D721Med (cell line): ENCODE results near the gene MRPL49.

Source experiments
- DNase-seq: peaks from one replicate; pipeline ENCODE4 v3.0.0; 2011; ENCODE audit warnings: low spot score; ENCODE audit not compliant: insufficient read length
- FAIRE-seq: peaks from 2 replicates; lab custom pipeline; 2011; peaks lifted over from hg19 to GRCh38; lab: Jason Lieb, UNC
- TF ChIP-seq, protein P1 (sequence below): IDR thresholded peaks from 2 replicates; pipeline ENCODE4 v1.5.1; 2012; ENCODE audit warnings: mild to moderate bottlenecking, control low read depth; ENCODE audit not compliant: insufficient read depth; ENCODE audit errors: missing control alignments

MRPL49 gene

DNA sequence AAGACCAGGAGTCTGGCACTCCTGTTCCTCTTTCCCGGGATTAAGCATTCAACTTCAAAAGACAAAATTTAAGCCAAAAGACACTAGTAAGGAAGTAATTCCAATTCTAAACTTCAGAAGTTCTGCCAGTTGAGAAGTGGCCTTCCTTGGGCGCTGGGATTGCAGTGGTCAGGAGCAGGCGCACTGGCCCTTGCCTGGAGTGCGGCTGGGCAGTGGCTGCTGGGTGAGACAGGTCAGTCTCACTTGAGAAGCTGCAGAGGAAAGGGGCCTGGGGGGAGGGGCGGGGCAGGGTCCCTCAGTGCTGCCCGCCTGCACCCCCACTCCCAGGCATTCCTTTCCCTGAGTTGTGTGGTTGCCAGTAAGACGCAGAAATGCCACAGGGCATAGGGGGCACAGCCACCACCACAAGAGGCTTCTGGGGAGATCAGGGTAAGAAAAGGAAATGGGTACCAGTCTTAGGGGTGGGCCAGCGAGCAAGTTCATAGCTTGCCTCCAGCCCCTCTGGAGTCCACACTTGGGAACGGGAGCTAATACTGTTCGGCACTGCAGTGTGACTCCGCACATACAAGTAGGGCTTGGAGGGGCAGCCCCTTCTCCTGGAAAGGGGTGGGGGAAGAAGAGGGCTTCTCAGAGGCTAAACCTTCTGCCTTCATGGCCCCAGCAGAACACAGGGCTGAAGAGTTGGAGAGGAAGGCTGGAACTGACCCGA lies 5.5 kb downstream of the MRPL49 start:
- TF ChIP-seq, protein P1, sequence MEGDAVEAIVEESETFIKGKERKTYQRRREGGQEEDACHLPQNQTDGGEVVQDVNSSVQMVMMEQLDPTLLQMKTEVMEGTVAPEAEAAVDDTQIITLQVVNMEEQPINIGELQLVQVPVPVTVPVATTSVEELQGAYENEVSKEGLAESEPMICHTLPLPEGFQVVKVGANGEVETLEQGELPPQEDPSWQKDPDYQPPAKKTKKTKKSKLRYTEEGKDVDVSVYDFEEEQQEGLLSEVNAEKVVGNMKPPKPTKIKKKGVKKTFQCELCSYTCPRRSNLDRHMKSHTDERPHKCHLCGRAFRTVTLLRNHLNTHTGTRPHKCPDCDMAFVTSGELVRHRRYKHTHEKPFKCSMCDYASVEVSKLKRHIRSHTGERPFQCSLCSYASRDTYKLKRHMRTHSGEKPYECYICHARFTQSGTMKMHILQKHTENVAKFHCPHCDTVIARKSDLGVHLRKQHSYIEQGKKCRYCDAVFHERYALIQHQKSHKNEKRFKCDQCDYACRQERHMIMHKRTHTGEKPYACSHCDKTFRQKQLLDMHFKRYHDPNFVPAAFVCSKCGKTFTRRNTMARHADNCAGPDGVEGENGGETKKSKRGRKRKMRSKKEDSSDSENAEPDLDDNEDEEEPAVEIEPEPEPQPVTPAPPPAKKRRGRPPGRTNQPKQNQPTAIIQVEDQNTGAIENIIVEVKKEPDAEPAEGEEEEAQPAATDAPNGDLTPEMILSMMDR = no peak
- FAIRE-seq = no peak
- no peak for DNase-seq

DNA sequence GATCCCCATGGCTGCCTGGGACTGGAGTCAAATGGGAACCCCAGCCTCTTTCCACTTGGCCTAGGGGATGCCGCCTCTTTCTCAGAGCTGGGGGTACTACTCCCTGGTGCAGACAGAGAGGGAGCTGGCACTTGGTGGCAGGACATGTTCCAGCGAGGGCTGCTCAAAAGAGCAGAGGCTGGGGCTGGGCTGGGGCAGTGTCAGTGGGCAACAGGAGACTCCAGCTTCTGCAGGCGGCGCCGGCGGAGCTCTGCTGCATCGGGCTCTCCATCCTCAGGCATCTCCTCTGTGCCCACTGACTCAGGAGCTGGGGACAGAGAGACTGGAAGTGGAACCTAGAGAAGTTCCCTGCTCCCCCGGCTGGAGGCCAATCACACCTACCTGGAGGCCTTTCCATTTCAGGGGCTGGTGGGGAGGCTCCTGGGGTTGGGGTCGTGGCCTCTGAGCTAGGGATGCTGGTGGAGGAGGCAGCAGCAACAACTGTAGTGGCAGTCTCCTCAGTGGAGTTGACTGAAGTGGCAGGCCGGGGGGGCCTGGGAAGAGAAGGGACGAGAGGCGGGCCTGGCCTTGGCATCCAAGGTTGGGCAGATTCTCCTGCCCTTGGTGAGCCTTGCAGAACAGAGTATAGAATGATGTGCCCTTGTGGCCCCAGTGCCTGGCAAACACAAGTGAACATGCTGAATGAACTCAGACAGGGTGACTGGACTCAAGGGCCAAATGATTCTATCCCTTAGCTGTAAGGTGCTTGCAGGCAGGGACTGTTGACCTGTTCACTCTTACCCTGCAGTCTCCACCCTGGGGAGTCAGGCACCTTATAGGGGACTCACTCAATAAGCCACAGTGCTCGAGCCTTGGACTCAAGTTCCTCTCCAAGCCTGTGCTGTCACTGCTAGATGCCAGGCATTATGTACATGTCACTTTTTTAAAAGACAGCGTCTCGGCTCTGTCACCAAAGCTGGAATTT lies 6.3 kb downstream of the MRPL49 start:
- FAIRE-seq = no peak

DNA sequence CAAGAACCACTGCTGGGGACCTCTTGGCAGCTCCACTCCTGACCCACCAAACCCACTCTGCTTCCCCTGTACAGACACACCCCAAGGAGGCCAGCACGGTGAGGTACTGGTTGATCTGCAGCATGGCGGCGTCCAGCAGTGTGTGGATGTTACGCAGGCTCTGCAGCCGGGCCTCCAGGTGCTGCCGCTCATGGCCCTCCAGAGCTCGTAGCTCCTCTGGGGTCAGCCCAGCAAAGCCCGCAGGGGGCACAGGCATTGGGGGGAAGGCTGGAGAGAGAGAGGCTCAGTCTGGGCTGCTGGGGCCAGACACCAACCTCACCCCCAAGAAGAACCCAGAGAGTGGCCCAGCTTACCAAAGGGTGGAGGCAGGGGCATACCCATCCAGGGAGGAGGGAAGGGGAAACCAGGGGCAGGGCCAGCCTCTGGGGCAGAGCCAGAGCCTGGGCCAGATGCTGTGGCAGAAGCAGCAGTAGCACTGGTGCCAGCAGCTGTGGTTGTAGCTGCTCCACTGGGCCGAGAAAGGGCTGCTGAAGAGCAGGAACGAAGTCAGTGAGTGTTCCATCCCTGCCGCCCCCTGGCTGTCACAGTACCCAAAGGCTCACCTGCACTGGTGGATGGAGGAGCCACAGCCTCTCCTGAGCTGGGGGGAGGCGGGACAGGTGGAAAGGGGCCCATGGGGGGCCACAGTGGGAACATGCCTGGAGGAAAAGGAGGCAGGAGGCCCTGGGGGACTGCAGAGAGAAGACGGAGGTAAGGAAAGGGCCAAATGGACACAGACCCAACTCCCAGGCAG lies 7.7 kb downstream of the MRPL49 start:
- FAIRE-seq (no peak), DNase-seq (no peak)
- TF ChIP-seq, protein P1 = no peak

More for the DNA sequence above, 6.3 kb downstream of the MRPL49 start:
- DNase-seq = no peak
- TF ChIP-seq, protein P1 = no peak

DNA sequence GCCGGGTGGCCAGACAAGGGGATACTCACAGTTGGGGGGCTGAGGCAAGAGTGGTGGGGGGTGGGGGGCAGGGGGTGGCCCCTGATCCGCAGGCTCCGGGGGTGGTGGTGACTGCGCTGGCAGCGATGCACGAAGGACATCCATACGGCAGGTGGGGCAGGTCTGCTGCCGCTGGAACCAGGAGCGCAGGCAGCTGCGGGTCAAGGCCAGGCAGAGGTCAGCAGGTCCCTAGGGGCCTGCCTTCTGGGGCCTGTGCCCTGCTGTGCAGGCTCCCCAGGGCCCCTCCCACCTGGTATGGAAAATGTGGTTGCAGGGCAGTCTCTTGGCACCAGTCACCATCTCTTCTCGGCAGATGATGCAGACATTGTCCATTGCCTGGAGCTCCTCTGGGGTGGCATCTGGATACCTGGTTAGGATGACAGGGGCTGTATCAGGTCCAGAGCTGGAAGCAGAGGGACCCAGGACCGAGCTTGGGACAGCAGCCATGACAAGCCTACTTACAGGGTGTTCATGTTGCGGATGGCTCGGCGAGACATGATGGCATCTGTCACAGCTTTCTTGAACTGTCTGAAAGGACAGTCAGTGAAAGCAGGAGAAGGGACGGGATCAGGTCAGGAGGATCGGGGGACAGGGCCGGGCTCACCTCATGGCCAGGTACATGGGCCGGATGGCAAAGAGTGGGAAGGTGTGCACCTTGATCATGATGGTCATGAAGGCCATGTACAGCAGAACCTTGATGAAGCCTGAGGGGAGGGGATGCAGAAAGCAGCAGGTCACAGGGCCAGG lies 8.7 kb downstream of the MRPL49 start:
- no peak for FAIRE-seq
- TF ChIP-seq, protein P1 = no peak

DNA sequence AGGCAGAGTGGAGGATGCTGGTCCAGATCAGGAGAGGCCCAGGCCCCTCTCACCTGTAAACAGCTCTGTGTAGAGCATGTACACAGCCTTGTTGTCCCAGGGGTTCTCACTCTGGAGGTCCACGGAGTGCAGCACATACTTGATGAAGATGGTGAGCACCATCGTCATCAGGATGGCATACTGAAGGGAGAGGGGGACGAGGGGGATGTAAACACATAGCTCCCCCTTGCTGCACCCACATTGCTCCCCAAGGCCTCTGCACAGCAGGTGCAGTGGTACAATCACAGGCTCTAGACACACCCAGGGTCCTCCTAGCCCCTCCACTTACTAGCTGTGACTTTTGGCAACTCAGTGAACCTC lies 9.3 kb downstream of the MRPL49 start:
- no peak for DNase-seq
- TF ChIP-seq, protein P1 = no peak
- FAIRE-seq = no peak

More for the DNA sequence above, 8.7 kb downstream of the MRPL49 start:
- no peak for DNase-seq

DNA sequence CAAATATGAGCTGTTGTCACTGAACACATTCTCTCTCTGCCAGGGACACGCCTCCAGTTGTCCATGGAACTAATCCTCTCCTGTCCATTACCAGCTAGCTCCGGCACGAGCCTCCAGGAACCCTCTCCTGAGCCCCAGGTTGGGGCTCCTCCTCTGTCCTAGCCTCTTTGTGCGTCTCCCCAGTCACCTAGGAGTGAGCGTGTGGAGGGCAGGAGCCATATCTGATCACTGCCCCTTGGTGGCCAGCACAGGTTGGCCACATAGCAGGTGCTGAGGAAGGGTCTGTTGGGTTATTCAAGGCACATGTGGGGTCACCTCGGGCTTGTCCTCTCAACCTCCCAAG lies 9.7 kb downstream of the MRPL49 start:
- FAIRE-seq (no peak), DNase-seq (no peak)
- TF ChIP-seq, protein P1 = no peak
